H1 (cell line): ENCODE data around the gene TRIML2.

Experiments used
- CREB1 ChIP-seq: IDR thresholded peaks from 2 replicates; pipeline ENCODE4 v1.6.1; 2012; ENCODE audit warnings: inconsistent platforms
- TF ChIP-seq, protein P1 (sequence below), 3 experiments: IDR thresholded peaks; 1 replicate in 2 of 3; 2 replicates in 1 of 3; pipeline versions ENCODE4 v1.5.1 to v1.6.1; 2011; ENCODE audit warnings: low read length in 3 of 3, mild to moderate bottlenecking in 3 of 3, inconsistent platforms in 2 of 3, low read depth in 1 of 3, moderate library complexity in 1 of 3; ENCODE audit not compliant: insufficient read depth in 1 of 3; ENCODE audit errors: control extremely low read depth in 1 of 3

DNA sequence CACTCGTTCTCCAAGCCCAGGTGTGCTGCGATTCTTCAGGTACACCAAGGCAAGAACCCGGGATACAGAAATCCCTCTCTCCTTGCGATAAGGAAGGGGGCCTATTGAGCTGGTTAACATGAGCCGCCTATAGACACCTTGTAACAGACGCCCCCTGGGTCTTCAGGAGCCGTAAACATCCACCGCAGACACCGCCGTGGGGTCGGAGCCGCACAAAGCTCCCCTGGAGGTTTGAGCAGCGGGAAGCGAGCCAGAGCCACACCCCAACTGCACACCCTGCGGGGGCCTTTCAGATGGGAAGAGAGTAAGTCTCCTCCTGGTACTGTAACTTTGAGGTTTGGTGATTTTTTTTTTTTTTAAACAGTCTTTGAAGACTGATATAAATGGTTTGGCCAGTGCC is 67.2 kb downstream of the TRIML2 start:
- TF ChIP-seq, protein P1, sequence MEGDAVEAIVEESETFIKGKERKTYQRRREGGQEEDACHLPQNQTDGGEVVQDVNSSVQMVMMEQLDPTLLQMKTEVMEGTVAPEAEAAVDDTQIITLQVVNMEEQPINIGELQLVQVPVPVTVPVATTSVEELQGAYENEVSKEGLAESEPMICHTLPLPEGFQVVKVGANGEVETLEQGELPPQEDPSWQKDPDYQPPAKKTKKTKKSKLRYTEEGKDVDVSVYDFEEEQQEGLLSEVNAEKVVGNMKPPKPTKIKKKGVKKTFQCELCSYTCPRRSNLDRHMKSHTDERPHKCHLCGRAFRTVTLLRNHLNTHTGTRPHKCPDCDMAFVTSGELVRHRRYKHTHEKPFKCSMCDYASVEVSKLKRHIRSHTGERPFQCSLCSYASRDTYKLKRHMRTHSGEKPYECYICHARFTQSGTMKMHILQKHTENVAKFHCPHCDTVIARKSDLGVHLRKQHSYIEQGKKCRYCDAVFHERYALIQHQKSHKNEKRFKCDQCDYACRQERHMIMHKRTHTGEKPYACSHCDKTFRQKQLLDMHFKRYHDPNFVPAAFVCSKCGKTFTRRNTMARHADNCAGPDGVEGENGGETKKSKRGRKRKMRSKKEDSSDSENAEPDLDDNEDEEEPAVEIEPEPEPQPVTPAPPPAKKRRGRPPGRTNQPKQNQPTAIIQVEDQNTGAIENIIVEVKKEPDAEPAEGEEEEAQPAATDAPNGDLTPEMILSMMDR (IDR thresholded peaks at IDR 0.05; ENCODE audit: control extremely low read depth in 1 of 3, insufficient read depth in 1 of 3, low read depth in 1 of 3, low read length in 3 of 3): no peak
- no peak for TF ChIP-seq CREB1
